HL-60 (cell line): Measurements from ENCODE around the gene GALNT17.
"Not testable (repeated sequence)": the region's sequence is repeated elsewhere in the genome, so short reads cannot be mapped to it uniquely, and the experiment has no call there.

Experiments used
- DNase-seq, 2 experiments: peaks; one replicate each; pipeline ENCODE4 v3.0.0-alpha.2; 2010 to 2020; ENCODE audit warnings: low read depth in 1 of 2, low spot score in 1 of 2
- H3K27ac ChIP-seq: fragments of 250-450 bp; sonication (Bioruptor Pico); replicated peaks from 2 replicates; pipeline ENCODE4 v1.5.1; 2020; ENCODE audit warnings: mild to moderate bottlenecking, moderate library complexity
- H3K27me3 ChIP-seq: fragments of 250-450 bp; sonication (Bioruptor Pico); 2 replicates; pipeline ENCODE4 v1.5.1; 2021; ENCODE audit warnings: mild to moderate bottlenecking, moderate library complexity; ENCODE audit not compliant: insufficient read depth, poor library complexity, severe bottlenecking
- H3K4me3 ChIP-seq: replicated peaks from 2 replicates; pipeline ENCODE4 v1.5.1; 2011; ENCODE audit warnings: mild to moderate bottlenecking, control low read depth, low read length; ENCODE audit not compliant: insufficient read depth
- CTCF ChIP-seq: IDR thresholded peaks from one replicate; pipeline ENCODE4 v1.5.1; 2011; ENCODE audit warnings: low read length, control low read depth, inconsistent platforms; ENCODE audit not compliant: insufficient read depth
- GABPA ChIP-seq: IDR thresholded peaks from 2 replicates; pipeline ENCODE4 v1.6.1; 2012; ENCODE audit warnings: low read depth
- POLR2AphosphoS5 ChIP-seq: IDR thresholded peaks from 2 replicates; pipeline ENCODE4 v1.6.1; 2012; ENCODE audit warnings: low read depth
- REST ChIP-seq: IDR thresholded peaks from 2 replicates; pipeline ENCODE4 v1.6.1; 2012; ENCODE audit warnings: low read depth; ENCODE audit not compliant: insufficient replicate concordance
- SPI1 ChIP-seq: IDR thresholded peaks from 2 replicates; pipeline ENCODE4 v1.6.1; 2012; ENCODE audit warnings: low read depth, mild to moderate bottlenecking, borderline replicate concordance

Gene GALNT17

GRCh38 chr7:71198887-71199286 lies 66.9 kb downstream of the GALNT17 start:
- TF ChIP-seq GABPA (no peak), REST (no peak), SPI1 (no peak), POLR2AphosphoS5 (no peak), CTCF (no peak)
- no peak overlapping the region for H3K4me3 ChIP-seq
- H3K27ac ChIP-seq: no peak overlapping the region
- DNase-seq: no peak
- no peaks in the 10 kb centered on the region for H3K27me3 ChIP-seq

- Histone ChIP-seq H3K27me3 (no peaks in the 10 kb centered on the region), H3K4me3 (no peak overlapping the region), H3K27ac (no peak overlapping the region)
- no peak for TF ChIP-seq POLR2AphosphoS5
- TF ChIP-seq GABPA: no peak
- TF ChIP-seq REST: no peak
- no peak for TF ChIP-seq SPI1
- TF ChIP-seq CTCF: no peak
- no peak for DNase-seq
Measured at GRCh38 chr7:71206184-71206583, 74.2 kb downstream of the GALNT17 start.

GRCh38 chr7:71208881-71209280 lies 76.9 kb downstream of the GALNT17 start:
- TF ChIP-seq SPI1 (no peak), POLR2AphosphoS5 (no peak), CTCF (no peak), GABPA (no peak), REST (no peak)
- no peak for DNase-seq
- no peak overlapping the region for H3K4me3 ChIP-seq

GRCh38 chr7:71209484-71209883 lies 77.5 kb downstream of the GALNT17 start:
- not testable (repeated sequence) for DNase-seq, H3K4me3 ChIP-seq, H3K27me3 ChIP-seq, H3K27ac ChIP-seq

More at GRCh38 chr7:71208881-71209280, 76.9 kb downstream of the GALNT17 start:
- Histone ChIP-seq H3K27ac (no peak overlapping the region), H3K27me3 (no peaks in the 10 kb centered on the region)
